PFSK-1 (cell line): ENCODE results near the gene KRT16. TPM values are rescaled to one million over a fixed set of nuclear protein-coding genes. Genes with fewer than 3 reads are reported as not detected.
"Not testable (repeated sequence)": the region's sequence is repeated elsewhere in the genome, so short reads cannot be mapped to it uniquely, and the experiment has no call there.

Source experiments
- FOXP2 ChIP-seq: optimal IDR thresholded peaks from 2 replicates; pipeline ENCODE3; 2011; ENCODE audit warnings: borderline replicate concordance, control low read depth, inconsistent platforms; ENCODE audit not compliant: insufficient read depth; ENCODE audit errors: extremely low read length, extremely low read depth
- POLR2AphosphoS5 ChIP-seq: IDR thresholded peaks from 2 replicates; pipeline ENCODE4 v1.6.1; 2012; ENCODE audit warnings: low read depth, mild to moderate bottlenecking, control low read depth, low read length, moderate library complexity
- SIN3A ChIP-seq: IDR thresholded peaks from 2 replicates; pipeline ENCODE4 v1.6.1; 2012; ENCODE audit warnings: mild to moderate bottlenecking, low read length, moderate library complexity, borderline replicate concordance; ENCODE audit not compliant: insufficient read depth
- TAF1 ChIP-seq: IDR thresholded peaks from 2 replicates; pipeline ENCODE4 v1.6.1; 2012; ENCODE audit warnings: low read length, control low read depth, borderline replicate concordance; ENCODE audit not compliant: insufficient read depth
- polyA plus RNA-seq: library from polyadenylated mRNA; unstranded; fragments of >200 nt; gene quantifications from one replicate; pipeline ENCODE4 v1.2.1, GENCODE V29; 2012; ENCODE audit warnings: low read depth, missing spikeins; ENCODE audit not compliant: insufficient read length
- TF ChIP-seq, protein P1 (sequence below), 2 experiments: IDR thresholded peaks; 2 replicates each; pipeline versions ENCODE4 v1.6.1 to v1.8.0; 2011 to 2012; ENCODE audit warnings: low read depth in 2 of 2, low read length in 2 of 2, control low read depth in 1 of 2, inconsistent platforms in 1 of 2, mild to moderate bottlenecking in 1 of 2, moderate library complexity in 1 of 2; ENCODE audit not compliant: insufficient read depth in 1 of 2

The KRT16 gene
- polyA plus RNA-seq: not detected

DNA sequence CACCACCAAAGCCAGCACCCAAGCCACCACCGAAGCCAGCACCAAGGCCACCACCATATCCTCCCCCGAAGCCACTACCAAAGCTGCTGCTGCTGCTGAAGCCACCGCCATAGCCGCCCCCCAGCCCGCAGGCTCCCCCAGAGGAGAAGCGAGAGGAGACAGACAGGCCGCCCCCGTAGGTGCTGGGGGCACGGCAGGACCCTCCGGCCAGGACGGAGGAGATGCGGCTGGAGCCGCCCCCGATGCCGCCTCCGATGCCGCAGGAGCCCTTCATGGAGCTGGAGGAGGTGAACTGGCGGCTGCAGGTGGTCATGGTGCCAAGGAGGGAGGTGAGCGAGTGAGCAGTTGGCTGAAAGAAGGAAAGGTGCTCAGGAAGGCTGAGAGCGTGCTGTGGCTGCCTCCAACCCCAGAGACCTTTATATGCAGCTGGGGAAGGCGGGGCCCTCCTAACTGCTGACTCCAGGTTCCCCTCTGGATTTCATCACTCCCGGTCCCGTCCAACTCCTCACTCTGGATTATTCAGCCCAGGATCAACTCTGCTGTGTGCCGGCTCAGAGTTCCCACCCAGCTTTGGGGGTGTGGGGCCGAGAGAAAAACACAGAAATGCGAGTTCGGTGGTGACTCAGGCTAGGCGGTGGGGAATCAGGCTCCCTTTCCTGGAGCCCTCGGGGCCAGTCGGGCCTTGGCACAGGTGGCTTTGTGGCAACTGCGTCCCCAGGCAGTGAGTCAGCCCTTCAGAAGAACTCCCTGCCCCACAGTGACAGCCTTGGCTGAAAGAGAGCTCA is at the start of gene KRT16:
TSS of gene KRT16 (minus strand) at position 392 of the 785 bp plus-strand sequence. CDS start at position 313, 79 bp downstream.
- TF ChIP-seq TAF1, FOXP2, SIN3A: not testable (repeated sequence)

DNA sequence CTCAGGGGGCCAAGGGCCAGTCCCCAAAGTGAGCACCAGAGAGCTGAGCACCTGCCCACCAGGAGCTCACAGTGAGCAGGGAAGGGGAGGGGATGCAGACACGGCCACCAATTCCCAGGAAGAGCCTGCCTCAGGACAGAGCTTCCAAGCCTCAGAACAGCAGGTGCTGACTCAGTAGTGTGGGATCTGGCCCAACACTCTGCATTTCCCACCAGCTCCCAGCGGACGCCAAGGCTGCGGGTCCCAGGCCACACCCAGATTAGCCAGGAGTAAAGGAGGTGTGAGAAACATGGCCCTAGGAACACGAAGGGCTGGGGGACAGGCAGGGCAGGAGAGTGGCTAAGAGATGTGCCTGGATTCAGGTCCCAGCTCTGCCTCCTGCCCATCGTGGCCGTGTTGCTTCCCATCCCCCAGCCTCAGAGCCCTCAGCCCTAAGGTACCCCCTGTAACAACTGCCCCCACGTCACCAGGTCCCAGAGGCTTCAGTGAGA is 47.7 kb upstream of the KRT16 start:
- TF ChIP-seq POLR2AphosphoS5 (no peak), TAF1 (no peak), FOXP2 (no peak), SIN3A (no peak)
- TF ChIP-seq, protein P1, sequence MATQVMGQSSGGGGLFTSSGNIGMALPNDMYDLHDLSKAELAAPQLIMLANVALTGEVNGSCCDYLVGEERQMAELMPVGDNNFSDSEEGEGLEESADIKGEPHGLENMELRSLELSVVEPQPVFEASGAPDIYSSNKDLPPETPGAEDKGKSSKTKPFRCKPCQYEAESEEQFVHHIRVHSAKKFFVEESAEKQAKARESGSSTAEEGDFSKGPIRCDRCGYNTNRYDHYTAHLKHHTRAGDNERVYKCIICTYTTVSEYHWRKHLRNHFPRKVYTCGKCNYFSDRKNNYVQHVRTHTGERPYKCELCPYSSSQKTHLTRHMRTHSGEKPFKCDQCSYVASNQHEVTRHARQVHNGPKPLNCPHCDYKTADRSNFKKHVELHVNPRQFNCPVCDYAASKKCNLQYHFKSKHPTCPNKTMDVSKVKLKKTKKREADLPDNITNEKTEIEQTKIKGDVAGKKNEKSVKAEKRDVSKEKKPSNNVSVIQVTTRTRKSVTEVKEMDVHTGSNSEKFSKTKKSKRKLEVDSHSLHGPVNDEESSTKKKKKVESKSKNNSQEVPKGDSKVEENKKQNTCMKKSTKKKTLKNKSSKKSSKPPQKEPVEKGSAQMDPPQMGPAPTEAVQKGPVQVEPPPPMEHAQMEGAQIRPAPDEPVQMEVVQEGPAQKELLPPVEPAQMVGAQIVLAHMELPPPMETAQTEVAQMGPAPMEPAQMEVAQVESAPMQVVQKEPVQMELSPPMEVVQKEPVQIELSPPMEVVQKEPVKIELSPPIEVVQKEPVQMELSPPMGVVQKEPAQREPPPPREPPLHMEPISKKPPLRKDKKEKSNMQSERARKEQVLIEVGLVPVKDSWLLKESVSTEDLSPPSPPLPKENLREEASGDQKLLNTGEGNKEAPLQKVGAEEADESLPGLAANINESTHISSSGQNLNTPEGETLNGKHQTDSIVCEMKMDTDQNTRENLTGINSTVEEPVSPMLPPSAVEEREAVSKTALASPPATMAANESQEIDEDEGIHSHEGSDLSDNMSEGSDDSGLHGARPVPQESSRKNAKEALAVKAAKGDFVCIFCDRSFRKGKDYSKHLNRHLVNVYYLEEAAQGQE (IDR thresholded peaks at IDR 0.05; ENCODE audit: insufficient read depth in 1 of 2, low read depth in 2 of 2, low read length in 2 of 2): no peak

DNA sequence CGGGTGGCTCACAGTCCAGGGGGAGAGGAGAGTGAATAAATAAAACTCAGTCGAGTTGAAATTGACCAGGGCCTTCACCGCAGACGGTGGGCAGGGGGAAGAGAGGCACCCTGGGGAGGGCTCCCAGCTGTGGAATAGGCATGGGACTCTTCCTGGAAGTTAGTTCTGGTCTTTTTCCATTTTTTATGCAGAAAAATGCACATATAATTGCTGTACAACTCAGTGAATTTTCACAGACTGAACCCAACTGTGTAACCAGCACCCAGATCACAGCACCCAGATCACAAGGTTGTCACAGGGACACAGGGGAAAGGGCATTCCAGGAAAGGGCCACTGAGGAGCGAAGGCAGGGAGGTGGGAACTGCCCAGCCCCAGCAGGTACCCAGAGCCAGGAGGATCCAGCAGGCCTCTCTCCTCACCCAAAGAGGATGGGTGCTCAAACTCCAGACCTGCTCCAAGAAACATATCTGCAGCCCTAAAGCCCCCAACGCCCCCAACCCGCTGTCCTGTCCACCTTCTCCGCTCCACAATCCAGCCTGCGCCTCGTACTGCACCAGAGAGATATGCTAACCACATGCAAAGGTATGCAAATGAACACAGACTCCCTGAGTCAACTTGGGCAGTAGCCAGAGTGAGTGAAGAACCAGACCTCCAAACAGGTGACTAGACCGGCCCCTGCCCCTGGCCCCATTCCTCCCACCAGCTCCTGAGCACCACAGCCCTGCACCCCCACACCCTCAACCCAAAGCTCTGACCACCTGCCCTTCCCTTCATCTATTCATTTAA is 47.1 kb upstream of the KRT16 start:
- TF ChIP-seq FOXP2 (no peak), SIN3A (no peak), TAF1 (no peak)

DNA sequence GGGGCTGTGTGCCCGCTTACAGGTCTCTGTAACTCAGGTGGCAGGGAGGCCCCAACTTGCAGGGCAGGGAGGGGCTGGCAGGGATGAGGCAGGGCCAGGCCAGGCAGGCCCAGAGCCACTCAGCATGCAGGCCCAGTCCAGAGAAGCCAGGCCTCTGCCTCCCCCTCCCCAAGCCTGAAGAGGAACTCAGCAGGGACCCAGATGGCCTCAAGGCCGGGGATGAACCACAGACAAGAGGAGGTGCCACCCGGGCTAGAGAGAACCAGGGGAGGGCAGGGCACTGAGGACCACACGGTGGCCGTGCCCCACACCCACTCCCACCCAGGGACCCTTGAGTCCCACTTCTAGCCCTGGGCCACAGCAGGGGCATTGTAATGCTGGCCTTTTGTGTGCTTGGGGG is 46.3 kb upstream of the KRT16 start:
- TF ChIP-seq SIN3A (no peak), FOXP2 (no peak)

DNA sequence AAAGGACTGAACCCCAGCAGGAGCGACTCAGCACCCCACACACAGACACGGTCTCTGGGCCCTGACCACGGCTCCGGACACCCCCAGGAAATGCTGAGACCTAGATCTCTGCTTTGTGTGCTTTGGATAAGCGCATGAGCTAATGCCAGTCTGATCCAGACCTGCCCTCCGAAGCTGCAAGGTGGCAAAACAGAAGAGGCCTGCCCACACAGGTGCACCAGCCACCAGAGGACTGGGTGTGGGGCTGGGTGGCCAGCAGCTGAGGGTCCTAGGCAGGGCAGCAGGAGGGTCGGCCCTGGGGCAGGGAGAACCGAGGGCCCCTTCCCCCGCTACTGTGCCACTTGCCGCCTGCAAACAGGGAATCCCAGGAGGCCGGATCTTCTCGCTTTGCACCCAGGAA is 45.4 kb upstream of the KRT16 start:
- no peak for TF ChIP-seq SIN3A
- TF ChIP-seq FOXP2: no peak
- no peak for TF ChIP-seq TAF1
- TF ChIP-seq POLR2AphosphoS5: no peak
- TF ChIP-seq, protein P1 (IDR thresholded peaks at IDR 0.05; ENCODE audit: insufficient read depth in 1 of 2, low read depth in 2 of 2, low read length in 2 of 2): no peak

DNA sequence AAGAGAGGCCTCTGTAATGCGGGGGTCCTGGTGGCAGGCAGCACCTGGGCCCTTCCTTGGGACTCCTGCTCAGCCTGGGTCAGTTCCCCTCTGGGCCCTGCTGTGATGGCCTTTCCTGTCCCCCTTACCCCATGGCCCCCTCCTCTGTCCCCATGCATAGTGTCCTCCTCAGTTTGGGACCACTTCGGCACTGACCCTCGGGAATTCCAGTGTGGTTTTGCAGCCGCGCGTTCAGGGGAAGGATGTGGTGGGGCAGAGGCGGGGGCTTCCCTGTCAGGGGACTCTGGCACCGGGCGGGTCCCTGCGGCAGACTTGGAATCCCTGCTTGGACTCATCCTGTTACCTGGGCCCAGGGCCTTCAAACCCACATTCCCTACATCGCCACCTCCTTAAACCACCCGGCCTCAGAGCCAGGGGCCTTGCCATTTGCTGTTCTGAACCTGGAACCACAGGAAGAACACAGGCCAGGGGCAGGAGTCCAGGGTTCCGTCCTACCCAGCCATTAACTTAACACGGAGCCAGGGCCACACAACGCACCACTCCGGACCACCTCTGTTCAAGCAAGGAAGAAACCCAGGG is 44.7 kb upstream of the KRT16 start:
- TF ChIP-seq SIN3A: no peak
- TF ChIP-seq TAF1: no peak
- no peak for TF ChIP-seq FOXP2
- TF ChIP-seq, protein P1 (IDR thresholded peaks at IDR 0.05; ENCODE audit: insufficient read depth in 1 of 2, low read depth in 2 of 2, low read length in 2 of 2): no peak
- no peak for TF ChIP-seq POLR2AphosphoS5
